ENCODE measurements around the gene ABLIM1.

Gene ABLIM1

DNA sequence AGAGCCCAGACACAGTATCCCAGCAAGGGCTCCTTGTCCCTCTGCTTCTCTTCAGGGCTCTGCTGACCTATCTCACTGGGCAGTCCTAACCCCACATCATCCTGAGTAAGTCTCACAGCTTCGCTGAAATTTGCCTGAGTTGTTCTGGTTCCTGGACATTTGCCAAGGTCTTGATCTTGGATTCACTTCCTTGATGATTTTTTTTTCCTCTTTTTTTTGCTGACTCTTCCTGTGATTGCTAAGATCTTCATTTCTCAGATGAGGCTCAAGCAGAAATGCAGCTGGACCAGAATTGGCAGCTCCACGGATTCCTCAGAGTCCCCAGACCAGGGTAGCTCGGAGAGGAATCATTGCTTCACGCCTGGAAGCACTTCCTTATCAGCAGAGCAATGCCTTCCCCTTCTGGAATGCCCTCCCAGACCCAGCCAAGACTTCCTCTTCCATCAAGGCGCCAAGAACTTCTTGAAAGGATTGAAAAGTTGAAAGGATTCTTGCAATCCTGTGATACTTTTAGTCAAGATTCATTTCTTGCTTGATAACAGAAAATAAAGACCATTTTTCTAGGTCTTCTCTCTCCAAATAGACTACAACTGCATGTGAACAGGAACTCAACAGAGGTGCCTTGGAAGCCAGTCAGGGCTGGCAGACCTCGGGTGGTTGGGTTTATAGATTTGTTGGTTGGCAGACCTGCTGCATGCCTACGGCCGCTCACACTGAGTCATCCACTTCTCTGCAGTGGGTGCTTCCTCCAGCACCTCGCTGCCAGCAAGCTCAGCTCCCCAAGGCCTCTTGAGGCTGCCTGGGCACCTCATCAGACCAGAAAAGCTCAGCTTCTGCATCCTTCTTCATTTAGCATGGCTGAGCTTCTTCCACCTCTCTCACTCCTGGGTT lies 244.9 kb downstream of the ABLIM1 start:
- DNase-seq (ENCODE audit: low read depth, low spot score): peak; percentile 42

DNA sequence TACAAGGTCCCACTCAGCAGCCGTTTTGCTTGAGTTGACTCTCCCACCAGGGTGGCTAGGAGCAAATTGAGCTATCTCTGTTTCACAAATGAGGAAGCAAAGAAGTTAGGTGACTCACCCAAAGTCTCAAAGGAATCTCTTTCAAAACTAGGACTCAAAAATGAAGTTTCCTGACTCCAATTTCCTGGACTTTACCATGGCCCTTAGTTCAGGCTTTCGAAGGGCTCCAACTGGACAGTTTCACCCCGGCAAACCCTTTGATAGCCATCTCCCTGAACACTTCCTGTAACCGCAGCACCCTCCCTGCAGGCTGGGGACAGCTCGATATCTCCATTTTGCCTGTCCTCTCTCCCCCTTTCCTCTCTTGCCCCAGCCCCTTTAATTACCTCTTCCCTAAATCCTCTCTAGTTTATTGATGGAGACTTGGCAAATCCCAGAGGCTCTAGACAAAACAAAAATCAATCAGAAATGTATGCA lies 249.1 kb downstream of the ABLIM1 start:
- no peak for DNase-seq (ENCODE audit: low read depth, low spot score)

DNA sequence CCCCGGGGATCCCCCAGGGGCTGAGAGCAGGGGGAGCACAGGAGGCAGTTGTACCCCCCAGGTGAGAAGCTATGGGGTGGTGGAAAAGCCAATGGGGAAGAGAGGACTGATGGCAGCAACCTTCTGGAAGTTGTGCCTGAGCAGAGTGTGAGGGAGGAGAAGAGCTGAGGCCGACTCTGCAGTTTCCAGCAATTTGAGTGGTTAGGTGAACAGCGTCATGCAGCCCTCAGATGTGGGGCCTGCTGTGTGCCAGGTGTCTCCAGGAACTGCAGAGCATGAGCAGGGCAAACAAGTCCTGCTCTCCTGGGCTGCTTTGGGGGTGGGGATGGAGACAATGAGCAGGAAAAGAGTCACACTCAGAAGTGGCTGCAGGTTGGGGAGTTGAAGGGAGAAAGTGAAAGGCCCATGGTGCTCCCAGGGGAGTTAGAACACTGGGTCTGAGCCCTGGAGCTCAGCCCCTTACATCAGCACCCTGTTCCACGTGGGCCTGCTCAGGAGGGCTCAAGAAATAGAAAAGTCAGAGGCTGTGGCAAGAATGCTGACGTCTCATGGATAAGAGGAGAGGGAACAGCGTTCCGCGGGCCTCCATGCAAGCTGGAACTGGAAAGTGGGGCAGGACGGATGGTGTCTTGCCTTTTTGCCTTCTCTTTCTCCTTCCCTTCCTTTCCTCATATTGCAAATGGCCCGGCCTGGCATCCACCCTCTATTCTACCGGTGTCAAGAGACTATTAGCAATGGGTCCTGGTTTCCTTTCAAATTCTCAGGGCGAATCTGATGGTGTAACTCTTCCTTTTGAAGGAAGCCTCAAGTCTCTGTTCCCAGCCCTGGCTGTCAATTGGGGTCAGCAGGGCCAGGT lies 249.7 kb downstream of the ABLIM1 start:
- no peak for DNase-seq (ENCODE audit: low read depth, low spot score)

DNA sequence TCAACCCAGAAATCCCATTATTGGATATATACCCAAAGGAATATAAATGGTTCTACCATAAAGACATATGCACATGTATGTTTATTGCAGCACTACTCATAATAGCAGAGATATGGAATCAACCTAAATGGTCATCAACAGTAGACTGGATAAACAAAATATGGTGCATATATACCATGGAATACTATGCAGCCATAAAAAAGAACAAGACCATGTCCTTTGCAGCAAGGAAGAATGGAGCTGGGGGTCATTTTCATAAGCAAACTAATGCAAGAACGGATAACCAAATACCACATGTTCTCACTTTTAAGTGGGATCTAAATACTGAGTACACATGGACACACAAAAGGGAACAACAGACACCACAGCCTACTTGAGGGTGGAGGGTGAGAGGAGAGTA lies 251.6 kb downstream of the ABLIM1 start:
- DNase-seq (ENCODE audit: low read depth, low spot score): no peak

DNA sequence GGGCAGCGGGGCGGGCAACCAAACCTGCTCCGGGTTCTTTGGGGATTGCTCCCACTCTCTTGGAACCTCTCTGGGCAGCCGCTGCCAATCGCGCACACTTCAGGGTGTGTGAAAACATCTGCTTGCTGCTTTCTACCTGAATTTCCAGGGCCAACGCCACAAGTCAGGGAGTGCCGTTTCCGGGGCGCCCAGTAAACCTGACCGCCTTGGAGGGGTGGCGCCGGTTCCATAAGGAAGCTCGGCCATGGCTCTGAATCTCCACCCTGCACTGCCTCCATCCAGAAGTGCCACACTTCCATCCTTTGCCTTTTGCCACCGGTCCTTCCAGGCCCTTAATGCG lies 253.1 kb downstream of the ABLIM1 start:
- DNase-seq (ENCODE audit: low read depth, low spot score): no peak

DNA sequence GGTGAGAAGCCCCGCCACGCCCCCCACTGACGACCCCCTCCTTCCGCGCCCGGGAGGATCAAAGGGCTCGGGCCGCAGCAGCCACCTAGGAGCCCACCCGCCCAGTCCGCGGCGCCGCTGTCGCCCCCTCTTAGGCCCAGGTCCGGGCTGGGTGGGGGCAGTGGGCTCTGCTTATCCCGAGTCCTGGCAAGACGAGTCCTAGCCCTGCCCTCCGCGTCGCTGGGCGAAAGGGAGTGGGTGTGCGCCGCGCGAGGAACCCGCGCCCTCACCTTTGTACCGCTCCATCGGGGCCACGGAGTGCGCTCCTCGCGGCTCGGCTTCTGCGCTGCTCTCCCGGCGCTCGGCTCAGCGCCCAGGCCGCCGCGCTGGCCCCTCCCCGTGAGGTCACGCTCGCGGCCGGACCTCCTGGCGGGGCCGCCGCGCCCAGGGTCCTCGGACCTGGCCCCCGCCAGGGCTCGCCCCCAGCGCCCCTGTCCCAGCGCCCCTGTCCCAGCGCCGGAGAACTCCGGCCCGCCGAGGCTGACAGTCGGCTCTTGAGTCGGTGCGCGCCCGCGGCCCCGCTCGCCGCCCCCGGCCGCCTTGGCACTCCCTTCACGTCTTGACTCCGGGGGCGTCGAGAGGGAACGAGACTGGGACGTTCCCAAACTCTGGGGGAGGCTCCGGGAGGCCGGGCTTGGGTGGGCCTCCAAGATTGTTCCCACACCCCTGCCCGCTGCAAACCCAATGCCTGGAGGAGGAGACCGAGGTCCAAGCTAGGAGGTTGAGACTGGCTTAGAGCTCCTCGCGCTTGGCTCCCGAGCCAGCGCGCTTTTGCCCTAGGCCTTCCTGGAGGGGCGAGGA lies 253.7 kb downstream of the ABLIM1 start, which contains the start of gene AFAP1L2:
TSS of gene AFAP1L2 (minus strand) at position 332 of the 840 bp plus-strand sequence. CDS start at position 285, 47 bp downstream.
- peak; percentile 37 for DNase-seq (ENCODE audit: low read depth, low spot score)

DNA sequence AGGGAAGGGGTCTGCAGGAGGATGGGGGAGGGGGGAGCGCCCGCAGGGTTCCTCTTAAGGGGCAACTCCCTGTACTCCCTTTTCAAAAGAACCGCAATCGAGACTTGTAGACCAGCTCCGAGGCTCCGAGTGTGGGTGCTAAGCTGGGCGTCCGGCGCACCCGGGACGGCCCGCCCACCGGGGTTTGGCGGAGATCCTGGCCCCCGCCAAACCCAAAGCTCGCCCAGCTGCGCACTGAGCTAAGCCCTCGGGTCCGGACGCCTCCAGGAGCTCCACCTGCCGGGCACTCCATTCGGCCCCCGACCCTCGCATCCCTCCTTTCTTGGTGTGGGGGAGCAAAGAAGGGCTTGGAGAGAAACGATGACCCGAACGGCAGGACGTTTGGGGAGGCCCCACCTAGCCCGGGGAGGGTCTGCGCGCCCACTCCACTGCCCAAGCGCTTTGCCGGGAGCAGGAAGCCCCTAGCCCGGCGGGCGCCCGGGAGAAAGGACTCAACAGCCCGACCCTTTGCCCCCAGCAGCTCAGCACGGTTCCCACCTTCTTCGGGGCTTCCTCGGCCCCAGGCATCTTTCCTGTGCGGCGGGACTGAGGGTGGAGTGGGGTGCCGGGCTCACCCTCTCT lies 254.4 kb downstream of the ABLIM1 start:
- DNase-seq (ENCODE audit: low read depth, low spot score): peak; percentile 60

DNA sequence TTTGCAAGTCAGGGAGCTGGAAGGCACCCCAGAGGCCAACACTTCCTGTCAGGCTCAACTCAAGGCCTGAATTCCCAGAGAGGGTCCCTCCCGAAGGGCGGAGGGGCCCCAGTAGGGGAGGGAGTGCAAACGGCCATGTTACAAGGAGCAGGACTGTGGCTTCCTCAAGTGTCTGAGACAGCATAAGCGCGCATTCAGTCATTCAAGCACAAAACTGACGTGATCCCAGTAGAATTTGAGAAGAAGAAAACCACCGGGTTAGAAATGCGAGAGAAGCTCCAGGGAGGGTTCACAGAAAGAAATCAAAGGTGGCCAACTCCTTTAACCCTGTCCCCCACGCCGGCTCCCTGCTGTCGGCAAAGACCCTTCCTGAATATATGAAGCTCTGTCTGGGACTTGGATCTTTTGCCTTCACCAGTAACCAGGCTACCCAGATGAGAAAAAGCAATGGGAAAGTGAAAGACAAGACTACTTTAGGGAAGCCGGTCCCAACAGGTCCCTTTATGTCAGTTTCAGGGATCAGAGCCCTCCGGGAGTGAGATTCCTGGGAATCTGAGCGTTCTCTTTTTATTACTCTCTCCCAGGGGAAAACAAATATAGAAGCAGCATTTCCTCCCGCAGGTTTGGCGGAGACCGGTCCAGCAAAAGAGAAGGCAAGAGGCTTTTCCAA lies 255.1 kb downstream of the ABLIM1 start:
- DNase-seq (ENCODE audit: low read depth, low spot score): peak; percentile 53

DNA sequence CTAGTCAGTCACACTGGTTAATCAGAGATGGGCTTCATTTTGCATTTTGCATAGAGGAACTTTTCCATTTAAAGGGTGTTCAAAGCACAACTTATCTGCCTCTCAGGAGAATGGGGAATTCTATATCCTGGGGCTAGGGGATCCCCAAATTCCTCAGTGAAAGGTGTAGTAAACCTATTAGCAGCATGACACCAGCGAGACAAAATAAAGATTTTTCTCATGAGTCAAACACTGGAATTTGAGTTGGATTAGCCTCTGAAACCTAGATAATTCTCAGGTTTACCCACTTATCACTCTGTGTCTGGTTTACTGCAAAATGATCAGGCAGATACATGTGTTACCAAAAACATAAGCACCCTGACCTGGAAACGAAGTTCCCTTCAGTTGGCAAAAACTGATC lies 255.8 kb downstream of the ABLIM1 start:
- DNase-seq (ENCODE audit: low read depth, low spot score): no peak

DNA sequence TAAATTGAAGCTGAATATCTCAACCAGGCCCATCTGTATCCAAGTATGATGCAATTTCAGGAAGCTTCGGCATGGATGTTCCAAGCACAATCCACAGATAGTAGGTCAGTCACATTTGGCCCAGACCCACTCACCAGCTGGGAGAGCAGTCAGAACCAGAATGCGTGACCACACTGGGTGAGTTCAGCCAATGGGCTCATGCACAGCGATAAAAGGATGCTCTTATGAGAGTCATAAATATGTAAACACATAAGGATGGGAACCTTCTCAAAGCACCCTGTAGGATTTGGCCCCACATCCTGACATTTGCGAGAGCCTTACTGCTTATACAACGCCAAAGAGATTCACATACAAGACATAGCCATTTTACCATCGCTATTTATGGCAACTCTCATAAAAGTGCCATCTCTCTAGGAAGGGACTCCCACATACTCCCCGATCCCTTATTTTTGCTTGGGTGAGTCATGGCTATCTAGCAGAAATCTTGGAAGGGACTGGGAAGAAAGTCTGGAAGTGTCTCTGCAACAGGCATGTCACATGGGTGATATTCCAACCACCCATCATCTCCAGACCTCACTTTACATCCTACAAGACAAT lies 256.8 kb downstream of the ABLIM1 start:
- DNase-seq (ENCODE audit: low read depth, low spot score): no peak

DNA sequence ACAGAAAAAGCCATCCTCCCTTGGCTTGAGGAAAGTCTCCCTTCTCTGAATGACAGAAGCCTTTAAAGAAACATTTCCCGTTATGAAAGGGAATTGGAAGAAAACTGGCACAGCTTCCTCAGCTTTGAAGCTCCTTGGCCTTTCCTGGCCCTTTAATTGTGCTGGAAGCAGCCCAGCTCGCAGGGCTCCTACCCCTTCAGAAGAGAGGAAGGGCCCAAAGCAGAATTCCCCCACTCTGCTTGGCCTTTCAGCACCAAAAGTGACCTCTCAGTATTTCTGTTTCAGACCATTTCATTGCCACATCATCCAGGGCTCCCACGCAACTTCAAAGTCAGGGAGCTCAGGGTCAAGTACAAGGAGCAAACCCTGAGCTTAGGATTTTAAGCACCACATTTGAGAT lies 258.0 kb downstream of the ABLIM1 start:
- no peak for DNase-seq (ENCODE audit: low read depth, low spot score)

DNA sequence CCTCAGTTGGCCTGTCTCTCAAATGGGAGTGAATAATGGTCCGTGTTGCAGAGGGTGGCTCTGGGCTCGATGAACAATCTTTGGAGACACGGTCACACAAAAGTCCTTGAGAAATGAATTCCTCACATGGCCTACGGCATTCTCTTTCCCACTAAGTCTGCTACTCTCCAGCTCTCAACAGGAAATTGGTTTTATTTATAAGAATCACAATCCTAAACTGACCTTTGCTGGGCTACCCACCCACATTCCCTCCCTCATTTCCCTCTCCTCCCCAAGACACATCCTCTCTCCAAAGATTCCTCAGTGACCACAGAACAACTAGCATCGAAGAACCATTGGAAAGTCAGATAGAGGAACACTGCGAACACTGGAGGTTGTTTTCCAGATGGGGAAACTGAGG lies 258.5 kb downstream of the ABLIM1 start:
- no peak for DNase-seq (ENCODE audit: low read depth, low spot score)

DNA sequence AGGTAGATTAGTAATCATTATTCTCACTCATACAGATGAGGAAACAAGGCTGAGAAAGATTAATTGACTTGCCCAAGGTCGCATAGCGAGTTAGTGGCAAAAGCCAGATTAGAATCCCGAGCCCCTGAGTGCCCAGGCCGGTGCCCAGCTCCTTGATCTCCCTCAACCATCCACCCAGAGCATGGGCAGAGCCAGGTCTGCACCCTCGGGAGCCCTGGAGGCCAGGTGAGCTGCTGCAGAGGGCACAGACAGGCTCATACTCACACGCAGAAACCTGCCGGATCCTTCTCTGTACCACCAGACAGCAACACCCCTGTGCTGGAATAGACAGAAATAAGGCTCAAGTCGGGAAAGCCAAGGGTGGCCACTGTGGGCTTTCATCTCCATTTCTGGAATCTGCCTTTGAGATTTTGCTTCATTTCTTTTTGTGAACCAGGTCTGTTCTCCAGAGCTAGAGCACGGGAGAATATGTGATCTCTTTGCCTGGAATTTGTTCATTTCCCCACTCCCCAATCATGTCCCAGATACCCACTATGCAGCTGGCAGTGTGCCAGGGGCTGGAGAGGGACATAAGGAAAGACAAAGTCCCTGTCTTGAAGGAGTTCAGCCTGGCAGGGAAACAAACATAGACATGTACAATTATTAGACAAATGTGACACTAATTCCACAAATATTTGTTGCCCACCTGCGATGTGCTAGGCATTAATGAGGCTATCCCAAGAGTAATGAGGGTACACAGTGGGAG lies 259.3 kb downstream of the ABLIM1 start:
- DNase-seq (ENCODE audit: low read depth, low spot score): no peak

DNA sequence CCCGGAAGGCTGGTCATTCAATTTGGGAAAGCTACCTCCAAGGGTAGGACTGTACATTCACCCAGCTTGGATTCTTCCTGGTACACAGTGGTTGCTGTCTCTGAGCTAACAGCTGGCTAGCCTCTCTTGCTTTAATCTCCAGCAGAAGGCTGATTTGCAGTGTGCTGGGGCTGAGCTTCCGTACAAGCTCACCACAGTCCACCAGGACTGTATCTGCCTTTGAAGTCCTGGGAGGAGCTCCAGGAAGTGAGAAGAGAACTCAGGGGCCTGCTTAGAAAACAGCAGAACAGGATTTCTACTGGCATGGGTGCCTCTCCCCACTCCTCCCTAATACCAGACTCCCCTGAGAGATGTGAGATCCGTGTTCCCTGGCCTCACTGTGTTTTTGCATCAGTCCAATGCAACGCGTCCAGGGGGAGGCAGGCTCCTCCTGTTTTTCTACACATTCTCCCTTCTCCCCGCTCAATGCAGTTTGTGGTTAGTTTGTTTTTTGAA lies 260.4 kb downstream of the ABLIM1 start:
- DNase-seq (ENCODE audit: low read depth, low spot score): peak; percentile 64

DNA sequence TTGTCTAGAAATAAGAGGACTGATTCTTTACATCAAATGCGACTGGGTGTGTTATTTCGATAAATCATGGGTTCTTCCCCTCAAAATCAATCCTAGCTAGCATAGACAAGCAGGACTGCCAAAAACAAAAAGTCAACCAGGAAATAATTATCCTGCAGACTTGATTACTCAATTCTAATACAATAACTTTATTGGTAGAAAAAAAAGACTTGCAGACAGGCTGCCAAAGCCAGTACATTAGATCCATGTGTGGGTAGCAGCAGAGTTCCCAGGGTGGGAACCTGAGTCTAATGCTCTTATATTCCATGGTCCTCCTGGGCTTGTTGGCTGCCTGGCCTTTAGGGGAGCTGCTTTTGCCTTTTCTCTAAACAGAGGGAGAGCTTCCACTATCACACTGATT lies 261.6 kb downstream of the ABLIM1 start:
- no peak for DNase-seq (ENCODE audit: low read depth, low spot score)

DNA sequence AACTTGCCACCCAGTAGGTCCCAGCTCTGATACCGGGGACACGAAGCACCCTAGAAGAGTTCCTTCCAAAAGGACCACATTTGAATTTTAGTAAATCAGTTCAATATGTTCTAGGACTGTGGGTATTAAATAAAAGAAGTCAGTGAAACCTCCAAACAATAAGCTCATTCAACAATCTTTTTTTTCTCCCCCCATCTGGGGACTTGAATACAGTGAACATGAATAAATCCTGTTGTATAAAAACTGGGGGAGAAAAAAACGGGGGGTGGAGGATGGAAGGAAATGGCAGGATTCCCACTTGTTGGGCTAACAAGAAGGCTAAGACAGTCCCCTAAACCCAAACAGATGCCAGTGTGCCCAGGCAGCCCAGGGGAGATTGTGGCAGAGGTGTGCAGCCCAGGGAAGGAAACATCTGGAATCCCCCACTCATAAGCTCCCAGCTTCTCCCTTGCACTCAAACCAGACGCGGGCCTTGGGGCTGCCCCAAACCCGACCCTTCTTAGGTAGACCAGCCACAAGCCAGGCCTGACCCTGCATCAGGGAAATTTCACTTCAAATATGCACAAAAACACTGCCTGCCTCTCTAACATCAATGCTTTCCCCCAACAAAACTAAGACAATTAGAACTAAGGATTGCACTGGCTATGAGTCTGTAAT lies 262.6 kb downstream of the ABLIM1 start:
- DNase-seq (ENCODE audit: low read depth, low spot score): no peak

DNA sequence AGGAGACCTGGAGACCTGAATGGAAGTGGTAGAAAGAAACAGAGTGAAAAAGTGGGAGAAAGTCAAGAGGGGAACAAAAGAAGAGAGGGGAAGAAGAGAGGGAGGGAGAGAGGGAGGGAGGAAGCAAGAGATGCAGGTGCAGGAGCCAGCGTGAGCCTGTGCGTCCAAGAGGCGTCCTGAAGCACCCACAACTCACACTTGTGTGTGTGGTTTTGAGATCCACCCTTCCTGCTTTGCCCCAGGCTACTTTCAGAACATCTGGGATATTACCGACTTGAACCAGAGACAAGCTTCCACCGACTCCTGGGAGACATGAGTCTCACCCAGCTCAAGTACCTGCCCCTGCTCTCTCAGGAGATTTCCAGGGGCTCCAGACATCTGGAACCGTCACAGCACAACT lies 263.5 kb downstream of the ABLIM1 start:
- no peak for DNase-seq (ENCODE audit: low read depth, low spot score)

DNA sequence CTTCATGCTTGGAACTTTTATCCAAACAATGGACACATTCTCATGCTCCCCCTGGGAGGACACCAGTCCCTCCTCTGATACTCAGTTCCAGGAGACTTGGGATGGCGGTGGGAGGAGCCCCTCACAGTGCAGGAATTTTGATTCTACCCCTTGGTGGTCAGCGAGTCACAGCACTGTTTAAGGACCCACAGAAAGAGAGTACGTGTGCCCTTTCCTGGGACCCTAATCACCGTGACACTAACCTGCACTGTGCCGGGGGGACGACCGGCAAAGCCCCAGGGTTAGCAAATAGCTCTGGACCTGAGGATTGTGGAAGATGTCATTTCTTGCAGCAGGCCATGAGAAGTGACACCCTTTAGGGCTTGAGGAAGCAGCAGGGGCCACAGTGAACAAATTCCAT lies 264.2 kb downstream of the ABLIM1 start:
- DNase-seq (ENCODE audit: low read depth, low spot score): no peak

DNA sequence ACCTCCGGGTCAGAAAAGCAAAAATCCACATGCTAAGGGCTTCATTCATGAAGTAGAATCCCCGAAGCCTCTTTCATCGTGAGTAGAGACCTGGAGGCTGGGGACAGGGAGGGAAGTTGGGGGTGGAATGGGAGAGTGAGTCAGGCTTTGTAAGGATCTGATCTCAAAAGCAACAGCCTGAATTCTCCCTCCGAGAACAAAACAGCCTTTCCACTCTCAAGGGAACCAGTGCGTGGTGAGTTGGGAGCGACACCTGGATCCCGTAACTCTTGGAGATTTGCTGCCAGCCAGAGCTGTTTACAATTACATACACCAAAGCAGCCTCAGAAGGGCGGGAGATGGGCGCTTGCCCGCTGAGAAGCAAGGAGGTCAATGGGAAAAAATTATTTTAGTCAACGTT lies 264.6 kb downstream of the ABLIM1 start:
- DNase-seq (ENCODE audit: low read depth, low spot score): no peak
